ENCODE measurements around the gene ACTG1. TPM values are rescaled to one million over a fixed set of nuclear protein-coding genes. Genes with fewer than 3 reads are reported as not detected.

The ACTG1 gene
- total and polyA plus RNA-seq, 2 of the 13 experiments (the other 11 are each of a cell fraction or from before 2014, with no cell fraction given), result 973 to 1,138 TPM

DNA sequence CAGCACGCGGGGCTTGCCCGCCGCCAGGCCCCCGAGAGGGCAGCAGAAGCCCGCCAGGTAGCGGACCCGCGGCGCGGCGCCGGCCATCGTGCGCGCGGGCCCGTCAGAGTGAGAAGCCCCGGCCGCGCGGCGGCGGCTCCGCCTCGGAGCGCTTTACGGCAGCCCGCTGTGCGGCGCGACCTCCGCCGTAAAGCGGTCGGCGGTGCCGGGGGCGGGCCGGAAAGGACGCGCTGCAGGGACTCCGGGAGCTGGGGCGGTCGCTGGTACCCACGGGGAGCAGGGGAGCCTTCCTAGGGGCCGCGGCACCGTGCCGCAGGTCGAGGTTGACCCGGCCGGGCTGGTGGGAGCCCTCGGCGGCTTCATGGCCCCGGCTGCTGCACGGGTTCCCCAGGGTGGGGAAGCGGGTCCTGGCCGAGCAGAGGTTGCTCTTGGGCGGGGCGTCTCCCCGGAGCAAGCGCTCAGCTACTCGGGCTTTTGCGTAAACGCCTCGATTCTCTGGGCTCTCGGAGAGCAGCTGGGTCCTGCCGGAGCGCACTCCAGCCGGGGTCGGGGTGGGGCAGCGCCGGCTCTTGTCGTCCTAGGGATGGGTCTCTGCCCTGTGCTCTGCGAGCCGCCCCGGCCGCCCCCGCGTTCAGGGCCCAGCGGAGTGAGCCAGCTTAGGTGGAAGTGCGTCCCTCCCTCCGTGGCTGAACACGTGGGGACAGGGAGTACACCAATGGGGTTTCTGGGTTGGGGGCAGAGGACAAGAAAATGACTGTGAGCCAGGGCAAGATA lies 39.8 kb upstream of the ACTG1 start, which contains the start of gene FAAP100 (continued):
- TF ChIP-seq, protein P1, sequence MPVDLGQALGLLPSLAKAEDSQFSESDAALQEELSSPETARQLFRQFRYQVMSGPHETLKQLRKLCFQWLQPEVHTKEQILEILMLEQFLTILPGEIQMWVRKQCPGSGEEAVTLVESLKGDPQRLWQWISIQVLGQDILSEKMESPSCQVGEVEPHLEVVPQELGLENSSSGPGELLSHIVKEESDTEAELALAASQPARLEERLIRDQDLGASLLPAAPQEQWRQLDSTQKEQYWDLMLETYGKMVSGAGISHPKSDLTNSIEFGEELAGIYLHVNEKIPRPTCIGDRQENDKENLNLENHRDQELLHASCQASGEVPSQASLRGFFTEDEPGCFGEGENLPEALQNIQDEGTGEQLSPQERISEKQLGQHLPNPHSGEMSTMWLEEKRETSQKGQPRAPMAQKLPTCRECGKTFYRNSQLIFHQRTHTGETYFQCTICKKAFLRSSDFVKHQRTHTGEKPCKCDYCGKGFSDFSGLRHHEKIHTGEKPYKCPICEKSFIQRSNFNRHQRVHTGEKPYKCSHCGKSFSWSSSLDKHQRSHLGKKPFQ (CRISPR knock-in tag; IDR thresholded peaks at IDR 0.05; ENCODE audit: insufficient replicate concordance), result peak; percentile 90
- TF ChIP-seq ZNF567 (CRISPR knock-in tag; IDR thresholded peaks at IDR 0.05; ENCODE audit: borderline replicate concordance), result 0 out of 2 replicates have a peak, but pooled peaks have one; percentile 51
- peak; percentile 51 for TF ChIP-seq ELF3 (CRISPR knock-in tag; IDR thresholded peaks at IDR 0.05)
- TF ChIP-seq ZNF121 (CRISPR knock-in tag; IDR thresholded peaks at IDR 0.05), result peak; percentile 8; the same call in 1 of the 2 replicates
- TF ChIP-seq, protein P2, sequence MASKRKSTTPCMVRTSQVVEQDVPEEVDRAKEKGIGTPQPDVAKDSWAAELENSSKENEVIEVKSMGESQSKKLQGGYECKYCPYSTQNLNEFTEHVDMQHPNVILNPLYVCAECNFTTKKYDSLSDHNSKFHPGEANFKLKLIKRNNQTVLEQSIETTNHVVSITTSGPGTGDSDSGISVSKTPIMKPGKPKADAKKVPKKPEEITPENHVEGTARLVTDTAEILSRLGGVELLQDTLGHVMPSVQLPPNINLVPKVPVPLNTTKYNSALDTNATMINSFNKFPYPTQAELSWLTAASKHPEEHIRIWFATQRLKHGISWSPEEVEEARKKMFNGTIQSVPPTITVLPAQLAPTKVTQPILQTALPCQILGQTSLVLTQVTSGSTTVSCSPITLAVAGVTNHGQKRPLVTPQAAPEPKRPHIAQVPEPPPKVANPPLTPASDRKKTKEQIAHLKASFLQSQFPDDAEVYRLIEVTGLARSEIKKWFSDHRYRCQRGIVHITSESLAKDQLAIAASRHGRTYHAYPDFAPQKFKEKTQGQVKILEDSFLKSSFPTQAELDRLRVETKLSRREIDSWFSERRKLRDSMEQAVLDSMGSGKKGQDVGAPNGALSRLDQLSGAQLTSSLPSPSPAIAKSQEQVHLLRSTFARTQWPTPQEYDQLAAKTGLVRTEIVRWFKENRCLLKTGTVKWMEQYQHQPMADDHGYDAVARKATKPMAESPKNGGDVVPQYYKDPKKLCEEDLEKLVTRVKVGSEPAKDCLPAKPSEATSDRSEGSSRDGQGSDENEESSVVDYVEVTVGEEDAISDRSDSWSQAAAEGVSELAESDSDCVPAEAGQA (IDR thresholded peaks at IDR 0.05; ENCODE audit: low read depth), result peak; percentile 30; the same call in 1 of the 2 replicates
- TF ChIP-seq, protein P2 (CRISPR knock-in tag; IDR thresholded peaks at IDR 0.05; ENCODE audit: borderline replicate concordance), result peak; percentile 83; the same call in 1 of the 2 replicates
- TF ChIP-seq, protein P3, sequence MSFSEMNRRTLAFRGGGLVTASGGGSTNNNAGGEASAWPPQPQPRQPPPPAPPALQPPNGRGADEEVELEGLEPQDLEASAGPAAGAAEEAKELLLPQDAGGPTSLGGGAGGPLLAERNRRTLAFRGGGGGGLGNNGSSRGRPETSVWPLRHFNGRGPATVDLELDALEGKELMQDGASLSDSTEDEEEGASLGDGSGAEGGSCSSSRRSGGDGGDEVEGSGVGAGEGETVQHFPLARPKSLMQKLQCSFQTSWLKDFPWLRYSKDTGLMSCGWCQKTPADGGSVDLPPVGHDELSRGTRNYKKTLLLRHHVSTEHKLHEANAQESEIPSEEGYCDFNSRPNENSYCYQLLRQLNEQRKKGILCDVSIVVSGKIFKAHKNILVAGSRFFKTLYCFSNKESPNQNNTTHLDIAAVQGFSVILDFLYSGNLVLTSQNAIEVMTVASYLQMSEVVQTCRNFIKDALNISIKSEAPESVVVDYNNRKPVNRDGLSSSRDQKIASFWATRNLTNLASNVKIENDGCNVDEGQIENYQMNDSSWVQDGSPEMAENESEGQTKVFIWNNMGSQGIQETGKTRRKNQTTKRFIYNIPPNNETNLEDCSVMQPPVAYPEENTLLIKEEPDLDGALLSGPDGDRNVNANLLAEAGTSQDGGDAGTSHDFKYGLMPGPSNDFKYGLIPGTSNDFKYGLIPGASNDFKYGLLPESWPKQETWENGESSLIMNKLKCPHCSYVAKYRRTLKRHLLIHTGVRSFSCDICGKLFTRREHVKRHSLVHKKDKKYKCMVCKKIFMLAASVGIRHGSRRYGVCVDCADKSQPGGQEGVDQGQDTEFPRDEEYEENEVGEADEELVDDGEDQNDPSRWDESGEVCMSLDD (CRISPR knock-in tag; IDR thresholded peaks at IDR 0.05; ENCODE audit: borderline replicate concordance), result no peak; the same call in 1 of the 2 replicates
- TF ChIP-seq, protein P4, sequence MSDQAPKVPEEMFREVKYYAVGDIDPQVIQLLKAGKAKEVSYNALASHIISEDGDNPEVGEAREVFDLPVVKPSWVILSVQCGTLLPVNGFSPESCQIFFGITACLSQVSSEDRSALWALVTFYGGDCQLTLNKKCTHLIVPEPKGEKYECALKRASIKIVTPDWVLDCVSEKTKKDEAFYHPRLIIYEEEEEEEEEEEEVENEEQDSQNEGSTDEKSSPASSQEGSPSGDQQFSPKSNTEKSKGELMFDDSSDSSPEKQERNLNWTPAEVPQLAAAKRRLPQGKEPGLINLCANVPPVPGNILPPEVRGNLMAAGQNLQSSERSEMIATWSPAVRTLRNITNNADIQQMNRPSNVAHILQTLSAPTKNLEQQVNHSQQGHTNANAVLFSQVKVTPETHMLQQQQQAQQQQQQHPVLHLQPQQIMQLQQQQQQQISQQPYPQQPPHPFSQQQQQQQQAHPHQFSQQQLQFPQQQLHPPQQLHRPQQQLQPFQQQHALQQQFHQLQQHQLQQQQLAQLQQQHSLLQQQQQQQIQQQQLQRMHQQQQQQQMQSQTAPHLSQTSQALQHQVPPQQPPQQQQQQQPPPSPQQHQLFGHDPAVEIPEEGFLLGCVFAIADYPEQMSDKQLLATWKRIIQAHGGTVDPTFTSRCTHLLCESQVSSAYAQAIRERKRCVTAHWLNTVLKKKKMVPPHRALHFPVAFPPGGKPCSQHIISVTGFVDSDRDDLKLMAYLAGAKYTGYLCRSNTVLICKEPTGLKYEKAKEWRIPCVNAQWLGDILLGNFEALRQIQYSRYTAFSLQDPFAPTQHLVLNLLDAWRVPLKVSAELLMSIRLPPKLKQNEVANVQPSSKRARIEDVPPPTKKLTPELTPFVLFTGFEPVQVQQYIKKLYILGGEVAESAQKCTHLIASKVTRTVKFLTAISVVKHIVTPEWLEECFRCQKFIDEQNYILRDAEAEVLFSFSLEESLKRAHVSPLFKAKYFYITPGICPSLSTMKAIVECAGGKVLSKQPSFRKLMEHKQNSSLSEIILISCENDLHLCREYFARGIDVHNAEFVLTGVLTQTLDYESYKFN (CRISPR knock-in tag; conservative IDR thresholded peaks at IDR 0.05), result 0 out of 2 replicates have a peak, but pooled peaks have one; percentile 39
- TF ChIP-seq, protein P5, sequence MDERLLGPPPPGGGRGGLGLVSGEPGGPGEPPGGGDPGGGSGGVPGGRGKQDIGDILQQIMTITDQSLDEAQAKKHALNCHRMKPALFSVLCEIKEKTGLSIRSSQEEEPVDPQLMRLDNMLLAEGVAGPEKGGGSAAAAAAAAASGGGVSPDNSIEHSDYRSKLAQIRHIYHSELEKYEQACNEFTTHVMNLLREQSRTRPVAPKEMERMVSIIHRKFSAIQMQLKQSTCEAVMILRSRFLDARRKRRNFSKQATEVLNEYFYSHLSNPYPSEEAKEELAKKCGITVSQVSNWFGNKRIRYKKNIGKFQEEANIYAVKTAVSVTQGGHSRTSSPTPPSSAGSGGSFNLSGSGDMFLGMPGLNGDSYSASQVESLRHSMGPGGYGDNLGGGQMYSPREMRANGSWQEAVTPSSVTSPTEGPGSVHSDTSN (CRISPR knock-in tag; IDR thresholded peaks at IDR 0.05), result no peak
- no peak for TF ChIP-seq RFX3 (CRISPR knock-in tag; IDR thresholded peaks at IDR 0.05)
- TF ChIP-seq IRX3 (CRISPR knock-in tag; IDR thresholded peaks at IDR 0.05; ENCODE audit: borderline replicate concordance, low read depth), result peak; percentile 75
- TF ChIP-seq HDAC2 (CRISPR knock-in tag; IDR thresholded peaks at IDR 0.05), result peak; percentile 13; the same call in 1 of the 2 replicates
